COR-L47 (cell line): ENCODE results near the gene RNF4.
"Not testable (repeated sequence)": the region's sequence is repeated elsewhere in the genome, so short reads cannot be mapped to it uniquely, and the experiment has no call there.

ENCODE experiments used
- DNase-seq: peaks from one replicate; lab custom pipeline; 2025; lab: John Stamatoyannopoulos, UW

RNF4 gene

DNA sequence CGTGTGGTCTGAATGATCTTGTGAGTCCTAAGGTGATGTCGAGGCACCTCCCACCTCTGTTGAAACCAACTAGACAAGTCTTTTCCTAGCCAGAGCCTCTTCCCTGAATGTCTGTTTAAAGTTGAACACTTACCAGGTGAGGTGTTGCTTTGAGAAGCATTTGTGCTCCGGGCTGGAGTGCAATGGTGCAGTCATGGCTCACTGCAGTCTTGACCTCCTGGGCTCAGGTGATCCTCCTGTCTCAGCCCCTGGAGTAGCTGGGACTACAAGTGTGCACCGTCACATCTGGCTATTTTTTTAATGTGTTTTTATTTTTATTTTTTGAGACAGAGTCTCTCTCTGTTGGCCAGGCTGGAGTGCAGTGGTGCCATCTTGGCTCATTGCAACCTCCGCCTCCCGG, 18.1 kb downstream of the RNF4 start:
- DNase-seq, result no peak

DNA sequence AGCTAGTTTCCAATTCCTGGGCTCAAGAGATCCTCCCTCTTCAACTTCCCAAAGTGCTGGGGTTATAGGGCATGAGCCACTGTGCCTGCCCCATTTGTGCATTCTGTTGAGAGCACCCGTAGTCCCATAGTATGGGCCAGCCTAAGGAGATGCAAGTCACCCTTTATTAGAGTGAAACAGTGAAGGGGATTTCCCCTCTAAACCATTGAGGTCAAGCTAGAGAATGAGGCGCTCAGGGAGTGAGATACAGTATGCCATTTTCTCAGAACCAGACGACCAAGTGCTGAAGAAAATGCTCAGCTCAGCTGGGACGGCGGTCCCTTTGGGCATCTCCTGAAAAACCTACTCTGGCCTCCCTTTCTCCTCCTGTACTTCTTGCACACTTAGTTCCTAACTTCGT, 18.7 kb downstream of the RNF4 start:
- DNase-seq, result no peak

DNA sequence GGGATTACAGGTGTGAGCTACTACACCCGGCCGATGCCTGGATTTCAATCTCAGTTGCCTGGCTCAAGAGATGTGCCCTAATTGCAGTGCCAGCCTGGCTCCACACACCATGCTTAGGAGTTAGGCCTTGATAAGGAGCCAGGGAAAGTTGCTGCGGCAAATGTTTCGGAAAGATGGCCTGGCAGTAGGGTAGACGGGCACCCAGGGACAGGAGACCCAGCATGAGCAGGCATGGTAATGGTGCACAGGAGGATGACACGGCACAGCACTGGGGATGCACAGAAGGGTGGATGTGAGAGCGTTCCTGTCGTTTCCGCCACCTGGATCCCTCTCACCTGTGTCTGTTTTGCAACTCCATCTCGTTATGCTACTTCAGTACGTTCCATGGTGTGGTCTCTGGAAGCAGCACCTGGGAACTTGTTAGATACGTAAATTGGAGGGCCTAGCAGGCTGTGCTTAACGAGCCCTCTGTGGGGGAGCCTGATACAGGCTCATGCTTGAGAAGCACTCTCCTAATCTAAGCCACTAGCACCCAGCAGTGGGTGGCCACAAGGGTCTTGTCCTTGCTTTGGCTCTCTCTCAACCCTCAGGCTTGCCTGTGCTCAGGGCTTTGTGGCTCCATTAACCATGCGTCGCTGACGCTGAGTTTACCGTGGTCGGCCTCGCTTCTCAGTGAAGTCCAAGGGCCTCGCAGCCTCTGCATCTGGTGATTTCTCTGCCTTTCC, 20.3 kb downstream of the RNF4 start:
- DNase-seq, result no peak

DNA sequence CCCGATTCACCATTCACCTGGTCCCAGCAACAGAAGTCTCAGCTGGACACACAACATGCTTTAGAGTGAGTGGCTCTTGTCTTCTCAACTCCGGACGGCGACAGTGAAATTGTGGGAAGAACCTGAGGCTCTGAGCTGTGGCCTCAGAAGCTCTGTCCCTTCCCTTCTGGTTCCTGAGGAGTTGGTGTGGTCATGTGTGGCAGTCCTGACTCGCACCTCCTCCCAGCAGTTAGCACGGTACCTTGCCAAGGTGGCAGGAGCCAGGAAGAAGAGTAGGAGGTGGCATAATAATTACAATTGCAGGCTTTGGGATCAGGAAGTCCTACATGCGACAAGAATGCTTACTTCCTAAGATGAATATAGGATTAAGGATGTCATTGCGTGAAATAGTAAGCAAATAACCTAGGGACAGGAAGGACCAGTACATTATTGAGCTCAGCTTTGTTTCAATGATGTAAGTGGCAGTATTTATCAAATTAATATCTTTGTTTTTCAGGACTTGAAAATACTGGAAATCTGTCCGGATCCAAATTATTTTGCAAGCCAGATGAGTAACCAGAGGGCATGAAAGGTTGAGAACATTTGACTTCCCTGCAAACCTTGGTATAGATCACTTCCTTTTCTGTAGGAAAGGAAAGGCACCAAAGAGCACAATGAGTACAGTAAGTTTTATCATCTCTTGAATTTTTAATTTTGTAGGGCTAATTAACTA, 21.1 kb downstream of the RNF4 start:
- no peak for DNase-seq

DNA sequence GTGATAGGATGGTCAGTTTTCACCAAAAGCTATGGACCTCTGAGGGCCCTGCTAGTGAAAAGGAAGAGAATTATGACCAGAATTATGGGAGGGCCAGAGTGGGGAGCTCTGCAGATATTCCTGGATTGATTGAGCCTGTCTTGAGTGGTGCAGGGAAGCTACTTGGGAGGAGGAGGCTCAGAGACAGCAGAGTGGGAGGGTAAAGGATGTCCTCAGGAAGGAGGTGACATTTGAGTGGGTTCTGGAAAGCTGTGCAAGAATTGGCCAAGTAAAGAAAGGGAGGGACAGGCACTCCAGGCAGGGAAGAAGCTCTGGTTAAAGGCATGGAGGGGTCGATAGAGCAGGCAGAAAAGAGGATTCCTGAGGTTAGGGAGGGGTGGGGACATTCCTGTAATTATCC, 24.1 kb downstream of the RNF4 start:
- DNase-seq, result no peak

DNA sequence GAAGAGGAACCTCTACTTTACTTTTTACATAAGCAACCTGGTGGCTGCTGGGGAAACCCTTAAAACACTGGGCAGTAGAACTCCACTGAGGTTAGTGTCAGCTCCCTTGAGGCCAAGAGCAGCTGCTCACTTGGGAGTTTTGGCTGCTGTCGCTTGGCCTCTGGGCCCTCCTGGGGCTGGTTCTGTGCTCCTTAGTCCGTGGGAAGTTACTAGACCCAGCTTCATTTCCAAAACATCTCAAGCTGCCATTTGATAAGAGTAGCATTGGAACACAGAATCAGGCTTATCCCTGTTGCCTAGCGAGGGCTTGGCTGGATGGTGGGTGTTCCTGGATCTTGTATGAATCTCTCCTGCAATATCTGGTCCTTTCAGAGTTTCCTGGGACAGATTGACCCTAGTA, 26.1 kb downstream of the RNF4 start:
- no peak for DNase-seq

DNA sequence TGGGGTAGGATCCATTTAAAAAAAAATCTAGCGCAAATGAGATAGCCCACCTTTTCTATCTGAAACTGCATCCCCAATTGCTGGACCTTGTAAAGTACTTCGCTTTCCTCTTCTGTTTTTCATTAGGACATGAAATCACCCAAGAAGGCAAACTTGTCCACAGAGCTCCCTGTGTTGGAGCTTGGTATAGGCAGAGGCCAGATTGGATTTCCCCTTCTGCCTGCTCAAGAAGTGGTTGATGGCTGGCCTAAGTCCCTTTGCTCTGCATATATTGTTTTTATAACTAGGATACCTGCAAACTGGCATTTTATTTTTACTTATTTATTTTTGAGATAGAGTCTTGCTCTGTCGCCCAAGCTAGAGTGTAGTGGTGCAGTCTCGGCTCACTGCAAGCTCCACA, 28.4 kb downstream of the RNF4 start:
- DNase-seq, result no peak

DNA sequence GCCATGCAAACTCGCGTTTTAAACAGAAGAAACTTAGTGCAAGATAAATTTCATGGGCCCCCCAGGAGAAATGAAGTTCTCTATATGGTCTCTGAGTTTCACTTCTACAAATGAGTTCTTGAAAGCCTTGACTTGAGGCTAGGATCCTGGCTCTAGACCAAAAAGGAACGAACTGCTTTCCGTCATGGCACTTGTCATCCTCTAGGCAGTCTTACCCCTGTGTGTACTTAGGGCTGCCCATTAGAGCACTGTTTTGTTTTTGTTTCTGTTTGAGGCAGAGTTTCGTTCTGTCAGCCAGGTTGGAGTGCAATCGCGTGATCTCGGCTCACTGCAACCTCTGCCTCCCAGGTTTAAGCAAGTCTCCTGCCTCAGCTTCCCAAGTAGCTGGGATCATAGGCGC, 29.0 kb downstream of the RNF4 start:
- DNase-seq, result no peak

DNA sequence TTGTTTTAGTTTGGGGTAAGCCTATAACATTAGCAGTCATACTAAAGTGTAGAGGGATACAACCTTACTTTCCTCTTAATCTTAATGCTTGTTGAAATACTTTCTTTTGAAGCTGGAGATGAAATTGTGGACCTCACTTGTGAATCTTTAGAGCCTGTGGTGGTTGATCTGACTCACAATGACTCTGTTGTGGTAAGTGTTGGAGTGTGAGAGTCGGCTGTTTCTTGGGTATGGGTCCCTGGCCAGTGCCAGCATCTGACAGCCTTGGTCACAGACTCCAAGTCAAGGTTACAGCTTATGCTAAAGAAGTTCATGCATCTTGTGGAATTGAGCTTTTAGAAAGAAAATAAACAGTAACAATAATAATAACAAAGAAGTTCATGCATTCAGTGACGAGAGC, 31.6 kb downstream of the RNF4 start:
- no peak for DNase-seq

DNA sequence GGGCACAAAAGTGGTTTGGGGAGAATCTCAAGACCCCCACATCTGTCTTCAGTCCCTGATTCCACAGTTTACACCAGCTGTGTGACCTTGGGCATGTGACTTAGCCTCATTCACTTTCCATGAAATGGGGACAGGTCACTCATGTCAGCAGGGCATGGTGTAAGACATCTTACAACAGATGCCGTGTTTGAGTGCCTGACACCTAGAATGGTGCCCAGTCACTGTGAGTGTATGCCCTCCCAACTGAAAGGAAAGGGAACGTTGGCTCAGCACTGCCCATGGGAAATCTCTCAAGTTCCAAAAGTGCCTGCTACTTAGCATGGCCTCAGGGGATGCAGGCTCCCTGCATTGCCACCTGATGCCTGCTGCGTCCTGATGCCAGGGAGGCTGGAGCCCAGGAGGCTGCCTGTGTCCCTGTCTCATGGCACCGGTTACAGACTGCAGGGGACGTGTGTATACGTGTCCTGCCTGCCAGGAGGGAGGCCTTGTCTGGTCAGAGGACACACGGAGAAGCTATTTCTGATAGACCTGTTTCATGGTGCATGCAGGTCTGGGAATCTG, 32.2 kb downstream of the RNF4 start:
- DNase-seq, result no peak

DNA sequence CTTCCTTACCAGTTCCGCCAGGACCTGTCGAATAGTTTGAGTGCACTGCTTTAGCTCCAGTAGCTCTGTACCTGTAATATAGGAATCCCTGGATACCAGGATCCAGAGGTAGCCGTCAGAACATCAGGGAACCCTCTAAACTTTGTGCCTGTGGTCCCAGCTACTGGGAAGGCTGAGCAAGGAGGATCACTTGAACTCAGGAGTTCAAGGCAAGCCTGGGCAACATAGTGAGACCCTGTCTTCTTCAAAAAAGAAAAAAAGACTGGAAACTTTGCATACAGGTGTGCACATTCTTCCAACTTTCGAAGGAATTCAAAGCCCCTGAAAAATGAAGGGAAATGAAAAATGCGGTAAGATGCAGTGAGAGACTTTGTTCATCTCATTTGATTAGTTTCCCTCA, 34.9 kb downstream of the RNF4 start:
- DNase-seq, result no peak

DNA sequence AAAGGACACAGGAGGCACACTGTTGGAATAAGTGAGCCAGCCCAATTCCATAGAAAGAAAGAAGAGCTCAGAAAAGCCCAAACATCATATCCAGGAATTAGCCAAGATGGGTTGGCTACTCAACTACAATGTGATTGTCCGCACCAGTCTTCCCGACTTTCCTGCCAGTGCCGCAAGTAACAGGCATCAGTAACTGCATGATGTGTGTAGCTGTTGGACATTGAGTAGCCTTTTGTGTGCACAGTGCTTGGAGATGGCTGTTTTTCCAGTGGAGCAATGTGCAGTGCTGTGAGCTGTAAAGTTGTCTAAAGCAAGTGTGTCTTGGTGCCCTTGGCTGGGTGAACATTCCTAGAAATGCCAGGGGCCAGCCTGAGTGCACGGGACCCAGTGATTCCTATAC, 38.4 kb downstream of the RNF4 start:
- DNase-seq, result no peak

DNA sequence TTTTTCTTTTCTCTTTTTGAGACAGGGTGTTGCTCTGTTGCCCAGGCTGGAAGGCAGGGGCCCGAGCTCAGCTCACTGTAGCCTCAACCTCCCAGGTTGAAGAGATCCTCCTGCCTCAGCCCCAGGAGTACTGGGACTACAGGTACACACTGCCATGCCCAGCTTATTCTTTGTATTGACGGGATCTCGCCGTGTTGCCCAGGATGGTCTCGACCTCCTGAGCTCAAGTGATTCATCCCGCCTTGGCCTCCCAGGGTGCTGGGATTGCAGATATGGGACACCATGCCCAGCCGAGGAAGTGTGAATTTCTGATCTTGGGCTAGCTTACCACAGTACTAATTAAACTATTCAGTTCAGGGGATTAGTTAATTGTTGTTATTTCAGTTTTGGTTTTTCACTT, 38.9 kb downstream of the RNF4 start:
- DNase-seq, result no peak

DNA sequence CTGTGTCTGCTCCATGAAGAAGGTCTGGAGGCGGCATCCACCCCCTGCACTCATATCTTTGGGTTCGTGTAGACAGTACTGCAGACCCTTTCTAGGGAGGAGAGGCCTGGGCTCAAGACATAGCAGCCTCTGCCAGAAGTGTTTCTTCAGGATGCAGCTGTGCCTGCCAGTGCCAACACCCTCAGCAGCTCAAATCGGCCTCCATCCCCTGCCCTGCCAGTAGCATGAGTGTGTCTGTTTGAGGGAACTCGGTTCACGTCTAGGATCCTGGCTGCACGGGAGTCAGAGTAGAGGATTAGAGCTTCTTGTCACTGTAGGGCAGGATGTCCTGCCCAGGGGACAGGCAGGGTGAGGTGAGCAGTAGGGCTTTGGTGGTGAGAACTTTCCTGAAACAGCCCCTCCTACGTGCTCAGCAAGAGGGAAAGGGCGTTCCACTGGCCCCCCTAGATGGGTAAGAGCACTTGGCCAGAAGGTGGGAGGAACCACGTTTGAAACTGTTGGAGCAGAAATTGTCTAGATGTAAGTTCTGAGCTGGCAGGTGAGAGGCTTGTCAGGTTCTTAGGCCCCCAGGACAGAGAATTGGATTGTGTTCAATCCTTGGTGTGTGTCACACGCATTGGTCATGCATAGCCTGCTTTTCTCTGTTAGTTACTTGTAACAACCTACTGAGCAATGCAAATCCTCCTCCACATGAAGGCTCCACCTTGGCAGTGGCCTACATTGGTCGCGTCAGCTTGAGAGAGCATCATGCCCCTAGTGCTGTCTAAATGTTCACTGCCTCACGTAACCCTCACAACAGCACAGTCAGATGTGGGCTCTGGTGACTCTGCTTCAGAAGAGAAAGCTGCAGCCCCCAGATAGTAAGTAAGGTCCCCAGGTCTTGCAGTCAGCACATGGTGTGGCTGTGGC, 41.7 kb downstream of the RNF4 start:
- no peak for DNase-seq

DNA sequence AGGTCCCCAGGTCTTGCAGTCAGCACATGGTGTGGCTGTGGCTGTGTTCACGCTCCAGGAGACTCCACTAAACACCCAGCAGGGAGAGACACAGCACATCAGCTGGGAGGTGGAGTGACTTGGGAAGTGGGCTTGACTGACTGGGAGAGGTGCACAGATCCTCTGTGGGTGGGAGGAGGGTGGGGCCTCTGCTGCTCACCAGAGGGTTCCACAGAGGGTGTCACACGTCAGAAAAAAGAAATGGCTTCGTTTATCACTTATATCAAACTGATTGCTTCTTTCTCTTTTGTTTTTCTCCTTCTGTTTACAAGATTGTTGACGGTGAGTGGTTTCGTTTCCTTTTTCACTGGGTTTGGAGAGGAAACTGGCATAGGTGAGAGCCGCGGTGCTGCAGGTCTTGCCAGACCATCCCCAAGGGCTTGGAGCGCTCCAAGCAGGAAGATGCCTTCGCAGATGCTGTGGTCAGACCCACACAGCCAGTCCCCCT, 42.8 kb downstream of the RNF4 start:
- no peak for DNase-seq

DNA sequence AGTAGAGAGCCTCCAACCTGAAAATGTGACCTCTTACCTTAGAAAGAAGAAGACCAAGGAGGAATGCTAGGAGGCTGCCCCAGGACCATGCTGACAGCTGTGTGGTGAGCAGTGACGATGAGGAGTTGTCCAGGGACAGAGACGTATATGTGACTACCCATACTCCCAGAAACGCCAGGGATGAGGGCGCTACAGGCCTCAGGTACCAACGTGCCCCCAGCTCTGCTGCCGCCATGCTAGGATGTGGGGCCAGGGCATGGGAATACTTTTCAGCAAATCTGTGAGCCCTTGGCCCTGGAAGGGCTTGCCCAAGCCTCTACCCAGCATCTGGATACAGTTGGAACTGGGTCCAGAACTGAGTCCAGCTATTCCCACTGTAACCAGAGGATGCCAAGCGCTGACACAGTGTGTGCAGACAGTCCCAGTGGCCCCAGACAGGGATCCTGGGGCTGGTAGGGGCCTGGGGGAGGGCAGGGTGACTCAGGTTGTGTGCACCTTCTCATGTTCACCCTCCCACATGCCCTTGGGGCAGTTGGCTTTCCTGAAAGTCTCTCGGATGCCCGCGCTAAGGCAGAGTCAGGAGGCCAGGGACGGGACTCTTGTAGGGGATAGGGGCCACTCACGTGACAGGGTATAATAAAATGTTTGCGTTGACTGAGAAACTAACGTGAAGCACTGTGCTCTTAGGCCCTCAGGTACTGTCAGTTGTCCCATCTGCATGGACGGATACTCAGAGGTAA, 43.7 kb downstream of the RNF4 start:
- DNase-seq, result no peak

DNA sequence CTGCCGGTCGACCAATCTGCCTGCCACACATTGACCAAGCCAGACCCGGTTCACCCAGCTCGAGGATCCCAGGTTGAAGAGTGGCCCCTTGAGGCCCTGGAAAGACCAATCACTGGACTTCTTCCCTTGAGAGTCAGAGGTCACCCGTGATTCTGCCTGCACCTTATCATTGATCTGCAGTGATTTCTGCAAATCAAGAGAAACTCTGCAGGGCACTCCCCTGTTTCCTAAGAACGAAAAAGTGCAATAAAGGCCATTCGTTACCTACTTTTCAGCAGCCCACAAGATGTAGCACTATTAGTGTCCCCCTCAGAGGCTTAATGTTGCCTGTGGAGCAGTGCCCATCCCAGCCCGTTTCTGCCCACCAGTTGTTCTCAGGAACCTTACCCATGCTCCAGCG, 45.3 kb downstream of the RNF4 start:
- not testable (repeated sequence) for DNase-seq

DNA sequence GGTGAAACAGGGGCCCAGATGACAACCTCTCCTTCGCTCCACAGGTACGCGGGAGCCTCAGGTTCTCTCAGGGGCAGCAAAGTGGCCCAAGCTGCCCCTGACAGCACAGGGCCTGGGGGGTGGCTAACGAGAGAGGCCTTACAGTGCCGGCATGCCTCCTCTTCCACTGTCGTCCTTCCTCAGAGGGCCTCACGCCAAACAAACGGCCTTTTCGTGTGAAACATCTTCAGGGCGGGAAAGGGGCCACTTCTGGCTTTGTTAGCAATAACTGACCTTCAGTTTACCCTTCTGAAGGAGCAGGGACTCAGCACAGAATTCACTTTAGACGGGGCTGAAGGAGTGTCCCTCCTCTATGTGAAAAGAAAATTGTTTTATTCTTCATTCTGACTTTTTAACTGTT, 46.0 kb downstream of the RNF4 start:
- DNase-seq, result not testable (repeated sequence)

DNA sequence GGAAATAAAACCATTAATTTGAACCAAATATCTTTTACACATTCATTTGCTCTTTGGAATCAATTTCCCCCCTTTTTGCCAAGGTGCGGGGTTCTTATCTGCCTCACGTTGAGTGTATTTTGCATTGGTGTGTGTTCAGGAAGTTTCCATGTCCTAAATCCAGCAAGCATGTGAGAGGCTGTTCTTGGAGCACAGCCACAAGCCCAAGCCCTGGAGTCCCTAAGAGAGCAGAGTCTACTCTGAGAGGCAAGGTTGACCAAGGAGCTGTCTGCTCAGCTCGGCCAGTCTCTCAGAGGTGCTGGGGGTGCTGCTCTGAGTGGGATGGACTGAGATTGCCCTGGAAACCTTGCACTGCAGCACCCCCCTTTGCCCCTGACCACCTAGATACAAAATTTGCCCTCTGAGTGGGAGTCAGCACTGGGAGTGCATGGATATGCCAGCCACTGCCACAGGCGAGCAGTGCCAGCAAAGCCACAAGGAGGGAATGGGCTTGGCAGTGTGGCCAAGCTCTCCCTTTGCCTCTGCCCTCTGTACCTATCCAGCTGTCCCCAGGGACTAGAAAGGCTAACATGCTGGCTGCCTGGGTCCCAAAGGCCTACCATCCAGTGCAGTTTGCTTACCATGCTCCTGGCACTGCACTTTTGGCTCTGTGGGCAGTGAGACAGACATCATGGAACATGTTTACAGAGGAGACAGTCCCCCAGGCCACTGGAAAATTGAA, 47.1 kb downstream of the RNF4 start:
- no peak for DNase-seq

DNA sequence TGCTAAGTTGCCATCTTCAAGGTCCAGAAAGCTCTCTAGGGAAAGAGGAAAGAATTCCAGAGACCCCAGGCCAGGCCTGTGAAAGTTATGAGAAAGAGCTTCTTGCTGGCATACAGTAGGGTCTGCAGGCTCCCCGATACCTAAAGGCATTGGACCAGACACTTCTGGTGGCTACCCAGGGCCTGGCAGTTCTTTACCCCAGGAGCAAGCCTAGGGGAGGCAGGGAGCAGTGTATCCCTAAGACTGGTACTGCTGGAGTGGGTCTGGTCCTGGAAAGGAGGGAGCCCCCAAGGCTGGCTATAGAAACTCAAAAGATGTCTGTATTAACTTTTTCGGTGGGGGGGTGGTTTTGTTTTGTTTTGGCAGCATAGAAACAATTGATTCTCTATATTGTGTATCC, 47.7 kb downstream of the RNF4 start:
- no peak for DNase-seq

DNA sequence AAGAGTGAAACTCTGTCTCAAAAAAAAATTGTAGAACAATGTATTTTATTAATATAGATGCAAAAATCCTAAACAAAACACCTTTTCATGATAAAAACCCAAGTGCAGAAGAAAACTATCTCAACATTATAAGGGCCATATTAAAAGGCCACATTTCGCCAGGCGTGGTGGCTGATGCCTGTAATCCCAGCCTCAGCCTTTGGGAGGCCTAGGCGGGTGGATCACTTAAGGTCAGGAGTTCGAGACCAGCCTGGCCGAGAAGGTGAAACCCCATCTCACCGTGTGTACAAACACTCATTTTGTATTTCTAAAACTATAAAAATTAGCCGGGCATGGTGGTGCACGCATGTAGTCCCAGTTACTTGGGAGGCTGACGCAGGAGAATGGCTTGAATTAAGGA, 57.7 kb downstream of the RNF4 start:
- no peak for DNase-seq
